ENCODE measurements around the gene CLNK. TPM values are rescaled to one million over a fixed set of nuclear protein-coding genes. Genes with fewer than 3 reads are reported as not detected.

Gene CLNK
- total RNA-seq, 1 experiment from 2014 or later: not detected

GRCh38 chr4:10673817-10674369 is 10.7 kb downstream of the CLNK start:
- no peak overlapping the region for H4K8ac ChIP-seq (replicated peaks; ENCODE audit: insufficient read length, low read depth, low read length)
- no peak overlapping the region for H3T11ph ChIP-seq (ENCODE audit: low read length)
- H3K23ac ChIP-seq (ENCODE audit: insufficient read length, low read depth, low read length): no peak overlapping the region
- H3K9ac ChIP-seq (ENCODE audit: extremely low read depth, insufficient read length, low read length): no peak overlapping the region
- H2BK20ac ChIP-seq (ENCODE audit: low read depth, low read length, poor library complexity, severe bottlenecking): no peak overlapping the region
- H3K4me1 Mint-ChIP-seq: no peaks in the 10 kb centered on the region
- H2BK15ac ChIP-seq (ENCODE audit: low read depth, low read length): no peak overlapping the region
- H3K14ac ChIP-seq (ENCODE audit: insufficient read depth, low read length): no peak overlapping the region
- no peaks in the 10 kb centered on the region for H4K20me1 ChIP-seq (ENCODE audit: control insufficient read depth, insufficient read depth, insufficient read length)
- H3K9me3 ChIP-seq (ENCODE audit: control insufficient read depth, low read depth, low read length): no peaks in the 10 kb centered on the region
- H2AFZ ChIP-seq (ENCODE audit: low read length): no peak overlapping the region
- no peak overlapping the region for H3K56ac ChIP-seq (ENCODE audit: insufficient read length, low read depth, low read length)
- H3K9me3 Mint-ChIP-seq: no peaks in the 10 kb centered on the region
- WGBS (ENCODE audit: extremely low coverage, insufficient read length, low lambda C conversion rate): no CpG with 5 or more reads among the region's 5 CpGs
- TF ChIP-seq CTCF (conservative IDR thresholded peaks at IDR 0.05): no peak
- DNase-seq: no peak
- no peak overlapping the region for H2BK5ac ChIP-seq (ENCODE audit: insufficient read length, low read length)
- no peaks in the 10 kb centered on the region for H3K27me3 ChIP-seq (ENCODE audit: insufficient read depth, low read length)
- H3K4me3 Mint-ChIP-seq: no peak overlapping the region
- no peak overlapping the region for H3K4ac ChIP-seq (ENCODE audit: low read depth, low read length)
- H3K79me1 ChIP-seq (ENCODE audit: insufficient read depth, low read depth, low read length, poor library complexity, severe bottlenecking): no peaks in the 10 kb centered on the region
- no peak overlapping the region for H2AK5ac ChIP-seq (ENCODE audit: insufficient read length, low read length)
- H4K5ac ChIP-seq (ENCODE audit: insufficient read length, low read depth, low read length): no peak overlapping the region
- H4K91ac ChIP-seq (ENCODE audit: insufficient read length, low read depth, low read length): no peak overlapping the region
- no peak overlapping the region for H2BK12ac ChIP-seq (ENCODE audit: insufficient read length, low read depth, low read length)
- no peaks in the 10 kb centered on the region for H3K79me2 ChIP-seq (ENCODE audit: insufficient read depth, low read length)
- no peak overlapping the region for H3K27ac ChIP-seq (ENCODE audit: insufficient read length, low read depth, low read length)
- H3K36me3 Mint-ChIP-seq (ENCODE audit: insufficient read depth in 1 of 3, low read depth in 3 of 3): no peaks in the 10 kb centered on the region
- H3K23me2 ChIP-seq (ENCODE audit: insufficient read length, low read depth, low read length, poor library complexity, severe bottlenecking): no peaks in the 10 kb centered on the region
- no peak overlapping the region for H3K4me2 ChIP-seq (ENCODE audit: insufficient read depth, insufficient read length, low read length)
- no peak overlapping the region for H3K18ac ChIP-seq (ENCODE audit: insufficient read length, low read depth, low read length)
- H3K27me3 Mint-ChIP-seq (ENCODE audit: low read depth): no peaks in the 10 kb centered on the region
- no peaks in the 10 kb centered on the region for H3K4me1 ChIP-seq (ENCODE audit: insufficient read depth, low read length)
- no peak overlapping the region for H2BK120ac ChIP-seq (ENCODE audit: low read depth, low read length, poor library complexity, severe bottlenecking)
- no peak overlapping the region for H3K27ac Mint-ChIP-seq

Measured in H9 (cell line).